Astrocyte (in vitro differentiated cells and primary cell): ENCODE data around the gene SLC6A12. TPM values are rescaled to one million over a fixed set of nuclear protein-coding genes. Genes with fewer than 3 reads are reported as not detected.

Source experiments
- DNase-seq: peaks from one replicate; pipeline ENCODE4 v3.0.0-alpha.2; 2010; ENCODE audit warnings: low read depth
- FAIRE-seq: peaks from 2 replicates; lab custom pipeline; 2011; peaks lifted over from hg19 to GRCh38; lab: Jason Lieb, UNC
- H2AFZ ChIP-seq: 2 replicates; pipeline ENCODE4 v1.6.0; 2012; ENCODE audit warnings: low read depth, low read length, inconsistent platforms
- H3K27ac ChIP-seq: 2 replicates; pipeline ENCODE4 v1.5.1; 2011; ENCODE audit warnings: low read depth, low read length, inconsistent platforms
- H3K27me3 ChIP-seq: 2 replicates; pipeline ENCODE4 v1.6.0; 2011; ENCODE audit warnings: low read length, inconsistent platforms; ENCODE audit not compliant: insufficient read depth
- H3K36me3 ChIP-seq: 2 replicates; pipeline ENCODE4 v1.5.1; 2011; ENCODE audit warnings: low read length, inconsistent platforms; ENCODE audit not compliant: insufficient read depth
- H3K4me1 ChIP-seq: 2 replicates; pipeline ENCODE4 v1.5.1; 2011; ENCODE audit warnings: low read length, inconsistent platforms; ENCODE audit not compliant: insufficient read depth
- H3K4me2 ChIP-seq: 2 replicates; pipeline ENCODE4 v1.6.0; 2012; ENCODE audit warnings: low read length, inconsistent platforms
- H3K4me3 ChIP-seq: 2 replicates; pipeline ENCODE4 v1.5.1; 2011; ENCODE audit warnings: low read depth, mild to moderate bottlenecking, low read length, inconsistent platforms; ENCODE audit not compliant: insufficient read depth
- H3K79me2 ChIP-seq: 2 replicates; pipeline ENCODE4 v1.6.0; 2012; ENCODE audit warnings: mild to moderate bottlenecking, low read length, inconsistent platforms; ENCODE audit not compliant: insufficient read depth
- H3K9ac ChIP-seq: 2 replicates; pipeline ENCODE4 v1.6.0; 2012; ENCODE audit warnings: mild to moderate bottlenecking, low read length, inconsistent platforms
- H3K9me3 ChIP-seq: 2 replicates; pipeline ENCODE4 v1.5.1; 2012; ENCODE audit warnings: low read depth, mild to moderate bottlenecking, low read length, inconsistent platforms; ENCODE audit not compliant: insufficient read depth
- H4K20me1 ChIP-seq: 2 replicates; pipeline ENCODE4 v1.6.0; 2012; ENCODE audit warnings: low read length, inconsistent platforms; ENCODE audit not compliant: insufficient read depth
- H3K27ac Mint-ChIP-seq: one replicate; pipeline ENCODE4 v1.8.0; 2021; ENCODE audit warnings: mild to moderate bottlenecking, mixed read lengths; ENCODE audit not compliant: unreplicated experiment
- H3K27me3 Mint-ChIP-seq: one replicate; pipeline ENCODE4 v1.8.0; 2021; ENCODE audit warnings: low read depth, mixed read lengths; ENCODE audit not compliant: unreplicated experiment
- H3K36me3 Mint-ChIP-seq: one replicate; pipeline ENCODE4 v1.8.0; 2021; ENCODE audit warnings: low read depth, mixed read lengths; ENCODE audit not compliant: unreplicated experiment
- H3K4me1 Mint-ChIP-seq: one replicate; pipeline ENCODE4 v1.8.0; 2021; ENCODE audit warnings: low read depth, mixed read lengths; ENCODE audit not compliant: unreplicated experiment
- H3K4me3 Mint-ChIP-seq: one replicate; pipeline ENCODE4 v1.8.0; 2021; ENCODE audit warnings: mild to moderate bottlenecking, moderate library complexity, mixed read lengths; ENCODE audit not compliant: unreplicated experiment
- H3K9me3 Mint-ChIP-seq: one replicate; pipeline ENCODE4 v1.8.0; 2021; ENCODE audit warnings: mild to moderate bottlenecking, mixed read lengths; ENCODE audit not compliant: unreplicated experiment
- CTCF ChIP-seq: IDR thresholded peaks from 2 replicates; pipeline ENCODE4 v1.5.1; 2011; ENCODE audit warnings: low read depth, mild to moderate bottlenecking, inconsistent platforms, low read length, moderate library complexity; ENCODE audit not compliant: insufficient read depth
- EZH2 ChIP-seq: IDR thresholded peaks from 2 replicates; pipeline ENCODE4 v1.6.1; 2012; ENCODE audit warnings: mild to moderate bottlenecking, low read length, inconsistent platforms; ENCODE audit not compliant: insufficient read depth
- total RNA-seq: library from RNA; stranded (reverse); gene quantifications from 2 replicates; pipeline ENCODE4 v1.2.1, GENCODE V29; 2021

Gene SLC6A12
- total RNA-seq, 1 donor from 2014 or later = 3.0 TPM

- no peak overlapping the region for H3K27ac ChIP-seq
- H3K36me3 Mint-ChIP-seq = no peaks in the 10 kb centered on the region
- H3K4me3 Mint-ChIP-seq = no peak overlapping the region
- H3K9me3 Mint-ChIP-seq = peaks cover 2% of the 10 kb centered on the region
- FAIRE-seq (no peak), DNase-seq (no peak)
- H3K4me1 Mint-ChIP-seq = no peaks in the 10 kb centered on the region
- H3K27ac Mint-ChIP-seq = no peak overlapping the region
- no peak overlapping the region for H2AFZ ChIP-seq
- no peak overlapping the region for H3K4me3 ChIP-seq
- no peak overlapping the region for H3K4me2 ChIP-seq
- no peaks in the 10 kb centered on the region for H3K79me2 ChIP-seq
- TF ChIP-seq EZH2 = no peak
- TF ChIP-seq CTCF = no peak
- no peaks in the 10 kb centered on the region for H3K9me3 ChIP-seq
- peaks cover 17% of the 10 kb centered on the region for H3K27me3 ChIP-seq
- no peaks in the 10 kb centered on the region for H3K4me1 ChIP-seq
- H3K27me3 Mint-ChIP-seq = peaks cover 45% of the 10 kb centered on the region
- H3K36me3 ChIP-seq = no peaks in the 10 kb centered on the region
- no peak overlapping the region for H3K9ac ChIP-seq
- no peaks in the 10 kb centered on the region for H4K20me1 ChIP-seq
These were observed 9.9 kb upstream of the SLC6A12 start for GRCh38 chr12:223841-224240.

GRCh38 chr12:221736-222135 is 7.8 kb upstream of the SLC6A12 start:
- H3K4me3 ChIP-seq = no peak overlapping the region
- H3K27ac ChIP-seq = no peak overlapping the region
- H3K36me3 ChIP-seq = no peaks in the 10 kb centered on the region
- peaks cover 9% of the 10 kb centered on the region for H3K27me3 ChIP-seq
- no peaks in the 10 kb centered on the region for H3K9me3 ChIP-seq
- H4K20me1 ChIP-seq = no peaks in the 10 kb centered on the region
- no peaks in the 10 kb centered on the region for H3K4me1 Mint-ChIP-seq
- no peak overlapping the region for H3K4me3 Mint-ChIP-seq
- no peak for TF ChIP-seq CTCF
- no peak for TF ChIP-seq EZH2
- no peak overlapping the region for H2AFZ ChIP-seq
- no peak overlapping the region for H3K27ac Mint-ChIP-seq
- peaks cover 3% of the 10 kb centered on the region for H3K36me3 Mint-ChIP-seq
- H3K9ac ChIP-seq = no peak overlapping the region
- no peaks in the 10 kb centered on the region for H3K4me1 ChIP-seq
- no peak overlapping the region for H3K4me2 ChIP-seq
- peaks cover 6% of the 10 kb centered on the region for H3K9me3 Mint-ChIP-seq
- no peaks in the 10 kb centered on the region for H3K79me2 ChIP-seq
- peaks cover 35% of the 10 kb centered on the region for H3K27me3 Mint-ChIP-seq
- DNase-seq (no peak), FAIRE-seq (no peak)

GRCh38 chr12:220946-221550 is 7.1 kb upstream of the SLC6A12 start:
- no peak overlapping the region for H3K27ac ChIP-seq
- peaks cover 6% of the 10 kb centered on the region for H3K9me3 Mint-ChIP-seq
- peaks cover 9% of the 10 kb centered on the region for H3K27me3 ChIP-seq
- no peak for FAIRE-seq
- H3K4me3 Mint-ChIP-seq = no peak overlapping the region
- no peaks in the 10 kb centered on the region for H3K4me1 Mint-ChIP-seq
- H2AFZ ChIP-seq = no peak overlapping the region
- no peaks in the 10 kb centered on the region for H3K36me3 ChIP-seq
- DNase-seq = no peak
- peaks cover 5% of the 10 kb centered on the region for H3K36me3 Mint-ChIP-seq
- no peaks in the 10 kb centered on the region for H3K4me1 ChIP-seq
- H3K27me3 Mint-ChIP-seq = peaks cover 36% of the 10 kb centered on the region
- no peak overlapping the region for H3K9ac ChIP-seq
- no peaks in the 10 kb centered on the region for H3K9me3 ChIP-seq
- no peak for TF ChIP-seq EZH2
- TF ChIP-seq CTCF = no peak
- H3K79me2 ChIP-seq = no peaks in the 10 kb centered on the region
- no peak overlapping the region for H3K4me3 ChIP-seq
- no peak overlapping the region for H3K27ac Mint-ChIP-seq
- no peaks in the 10 kb centered on the region for H4K20me1 ChIP-seq
- no peak overlapping the region for H3K4me2 ChIP-seq
